Activated CD8-positive, alpha-beta memory T cell treated with anti-CD3 and anti-CD28 coated beads for 36 hours (primary cell): ENCODE results near the gene PSMB7. TPM values are rescaled to one million over a fixed set of nuclear protein-coding genes. Genes with fewer than 3 reads are reported as not detected.
"Not testable (repeated sequence)": the region's sequence is repeated elsewhere in the genome, so short reads cannot be mapped to it uniquely, and the experiment has no call there.

Experiments
- CTCF ChIA-PET: fragments of 350-600 bp; sonication (Branson Sonifier 250); formaldehyde crosslinking; loops from one replicate; lab custom pipeline; 2021; ENCODE audit warnings: antibody characterized with exemption; lab: Charles Lee
- POLR2A ChIA-PET: fragments of 350-600 bp; sonication (Branson Sonifier 250); formaldehyde crosslinking; loops from one replicate; lab custom pipeline; 2021; ENCODE audit warnings: antibody characterized with exemption; lab: Charles Lee
- total RNA-seq, 2 experiments: library from RNA; stranded (reverse); gene quantifications; one replicate each; pipeline ENCODE4 v1.2.3, GENCODE V29; 2021

The PSMB7 gene
- total RNA-seq, 2 experiments from 2014 or later, result 206 to 212 TPM

GRCh38 chr9:124448019-124448418 lies 32.8 kb upstream of the PSMB7 start:
- ChIA-PET CTCF (interaction anchor here (0.7 kb wide), 1 partner anchor 28 kb away, joined by 3 read pairs; no protein-coding TSS in a partner anchor), POLR2A (no interaction called here)

DNA sequence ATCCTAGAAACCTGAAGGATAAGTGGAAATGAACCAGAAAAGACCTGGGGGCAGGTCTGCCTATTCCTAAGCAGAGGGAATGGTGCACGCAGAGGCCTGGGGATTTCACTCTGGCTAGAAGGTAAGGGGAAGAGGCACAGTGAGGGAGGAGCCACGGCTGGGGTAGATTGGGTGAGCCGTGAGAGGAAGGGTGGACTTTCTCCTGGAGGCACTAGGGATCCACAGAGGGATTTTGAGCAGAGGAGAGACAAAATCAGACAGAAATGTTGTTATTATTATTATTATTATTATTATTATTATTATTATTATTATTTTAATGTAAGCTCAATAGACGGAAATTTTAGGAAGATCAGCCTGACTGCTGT lies 32.0 kb upstream of the PSMB7 start:
- CTCF ChIA-PET, result no interaction called here
- POLR2A ChIA-PET, result no interaction called here

- CTCF ChIA-PET, result interaction anchor here (0.6 kb wide), 1 partner anchor 67 kb away, joined by 4 read pairs; no protein-coding TSS in a partner anchor
- POLR2A ChIA-PET, result interaction anchor here (0.7 kb wide), 1 partner anchor 14 kb away, joined by 7 read pairs; no protein-coding TSS in a partner anchor
Measured at GRCh38 chr9:124444166-124444565, 28.9 kb upstream of the PSMB7 start.

DNA sequence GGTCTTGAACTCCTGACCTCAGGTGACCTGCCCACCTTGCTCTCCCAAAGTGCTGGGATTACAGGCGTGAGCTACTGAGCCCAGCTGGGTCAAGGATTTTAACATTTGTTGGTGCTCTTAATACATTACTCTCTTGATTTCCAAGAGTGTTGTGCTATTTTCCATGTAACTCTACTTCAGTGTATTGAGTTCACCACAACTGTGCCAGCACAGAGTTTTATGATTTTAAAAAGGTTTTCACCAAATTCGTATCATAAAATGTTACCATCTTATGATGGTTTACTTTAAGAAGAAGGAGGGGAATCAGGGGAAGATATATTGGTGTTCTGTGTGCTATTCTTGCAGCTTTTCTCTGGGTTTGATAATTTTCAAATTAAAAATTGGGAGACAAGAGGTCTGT lies 28.4 kb upstream of the PSMB7 start:
- CTCF ChIA-PET, result interaction anchor here (0.6 to 0.8 kb wide), 3 partner anchors 68 to 1976 kb away, joined by 3 to 4 read pairs (median 3); no protein-coding TSS in a partner anchor
- POLR2A ChIA-PET, result no interaction called here

- CTCF ChIA-PET, result interaction anchor here (0.8 kb wide), 1 partner anchor 1641 kb away, joined by 3 read pairs; no protein-coding TSS in a partner anchor
Measured at GRCh38 chr9:124442826-124443225, 27.6 kb upstream of the PSMB7 start.

GRCh38 chr9:124442379-124442778 lies 27.1 kb upstream of the PSMB7 start:
- ChIA-PET CTCF (no interaction called here), POLR2A (interaction anchor here (0.6 kb wide), 1 partner anchor 891 kb away, joined by 3 read pairs; no protein-coding TSS in a partner anchor)

More at GRCh38 chr9:124442826-124443225, 27.6 kb upstream of the PSMB7 start:
- POLR2A ChIA-PET, result no interaction called here

DNA sequence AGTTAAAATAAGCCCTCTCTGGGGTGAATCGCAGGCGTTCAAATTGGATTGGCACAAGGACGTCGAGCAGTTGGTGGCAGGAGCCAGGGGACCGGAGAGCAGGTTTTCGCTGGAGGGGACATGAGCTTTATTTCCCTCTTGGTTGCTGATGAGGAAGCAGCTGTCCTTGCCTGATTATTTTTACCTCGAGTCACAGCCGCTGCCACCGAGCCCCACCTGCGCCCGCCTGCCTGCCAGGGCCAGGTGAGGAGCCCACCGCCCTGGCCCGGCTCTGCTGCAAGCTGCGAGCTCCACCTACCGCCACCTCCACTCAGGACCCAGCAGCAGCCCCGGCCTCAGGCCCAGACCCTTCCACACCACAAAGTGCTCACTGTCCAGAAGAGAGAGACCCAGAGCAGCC lies 26.0 kb upstream of the PSMB7 start:
- ChIA-PET CTCF (interaction anchor here (0.7 kb wide), 2 partner anchors 1278 to 1875 kb away, joined by 4 to 5 read pairs; no protein-coding TSS in a partner anchor), POLR2A (no interaction called here)

- POLR2A ChIA-PET, result no interaction called here
- CTCF ChIA-PET, result interaction anchor here (0.7 kb wide), 1 partner anchor 1876 kb away, joined by 5 read pairs; no protein-coding TSS in a partner anchor
Measured at GRCh38 chr9:124440786-124441185, 25.5 kb upstream of the PSMB7 start.

DNA sequence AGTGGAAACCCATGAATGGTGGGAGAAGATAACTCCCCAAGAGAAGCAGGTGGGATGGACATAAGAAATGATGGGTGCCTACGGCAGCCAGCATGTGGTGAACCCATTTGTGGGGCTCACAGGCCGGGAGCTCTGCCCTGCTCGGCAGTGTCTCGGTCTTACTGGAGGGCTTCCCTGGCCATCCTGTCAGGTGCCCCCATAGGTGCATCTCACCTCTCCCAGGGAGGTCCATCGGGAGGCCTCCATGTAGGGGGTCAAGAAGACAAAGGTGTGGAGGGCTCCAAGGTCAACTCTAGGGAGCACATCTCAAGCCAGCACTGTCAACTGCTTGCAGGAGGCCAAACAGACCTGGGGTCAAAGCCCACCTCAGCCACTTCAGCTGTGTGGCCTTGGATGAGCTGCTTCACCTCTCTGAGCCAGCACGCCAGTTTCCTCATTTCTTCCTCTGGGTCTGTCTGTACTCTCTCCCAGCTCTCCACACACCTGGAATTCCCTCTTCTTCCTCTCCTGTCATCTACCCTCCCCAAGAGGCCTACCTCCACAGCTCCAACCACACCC lies 24.5 kb upstream of the PSMB7 start:
- CTCF ChIA-PET, result no interaction called here
- POLR2A ChIA-PET, result no interaction called here

DNA sequence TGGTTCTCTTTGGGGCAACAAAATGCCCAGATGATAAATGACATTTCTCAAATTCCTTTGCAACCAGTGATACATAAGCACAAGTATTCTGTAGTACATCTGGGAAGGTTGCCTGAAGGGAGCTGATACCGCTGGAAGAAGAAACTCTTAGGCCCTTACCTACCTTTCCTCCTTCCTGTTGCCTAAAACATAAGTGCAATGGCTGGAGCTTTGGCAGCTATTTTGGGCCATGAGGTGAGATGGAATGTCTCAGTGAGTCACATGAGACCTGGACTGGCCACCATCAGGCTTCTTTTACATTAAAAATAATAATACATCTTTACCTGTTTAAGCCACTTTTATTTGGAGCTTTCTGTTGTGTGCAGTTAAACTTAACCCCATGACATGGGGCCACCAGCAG lies 23.8 kb upstream of the PSMB7 start:
- POLR2A ChIA-PET, result no interaction called here
- CTCF ChIA-PET, result no interaction called here

DNA sequence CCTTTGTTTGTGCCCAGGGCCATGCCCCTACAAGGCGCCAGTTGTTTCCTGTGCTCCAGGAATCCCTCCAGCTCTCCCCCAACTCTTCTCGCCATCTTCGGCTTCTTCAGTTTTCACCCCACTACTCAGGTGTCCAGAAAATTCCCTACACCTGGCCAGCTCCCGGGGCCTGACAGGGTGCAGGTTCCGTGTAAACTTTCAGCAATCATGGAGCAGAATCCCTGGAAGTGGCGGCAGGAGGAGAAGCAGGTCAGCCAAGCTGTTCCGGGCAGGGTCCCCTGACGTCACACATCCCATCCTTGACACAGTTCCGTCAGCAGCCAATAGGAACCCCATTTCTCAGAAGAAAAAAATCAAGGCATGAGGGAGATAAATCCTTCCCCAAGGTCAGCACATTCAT lies 22.8 kb upstream of the PSMB7 start:
- ChIA-PET POLR2A (no interaction called here), CTCF (no interaction called here)

DNA sequence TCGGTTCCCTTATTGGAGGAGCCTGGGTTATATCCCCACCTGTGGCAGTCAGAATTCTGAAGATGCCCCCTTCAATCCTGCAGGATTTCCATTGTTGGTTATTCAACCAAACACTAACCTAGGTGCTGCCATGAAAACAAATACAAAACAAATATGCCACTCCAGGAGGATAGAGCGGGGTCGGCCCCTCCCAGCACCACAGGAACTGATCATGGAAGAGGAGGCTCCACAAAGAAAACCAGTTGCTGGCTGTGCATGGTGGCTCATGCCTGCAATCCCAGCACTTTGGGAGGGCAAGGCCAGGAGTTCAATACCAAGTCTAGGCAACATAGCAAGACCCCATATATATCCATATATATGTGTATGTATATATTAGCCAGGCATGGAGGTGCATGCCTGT lies 21.8 kb upstream of the PSMB7 start:
- POLR2A ChIA-PET, result no interaction called here
- CTCF ChIA-PET, result interaction anchor here (0.7 kb wide), 1 partner anchor 125 kb away, joined by 5 read pairs; no protein-coding TSS in a partner anchor

- ChIA-PET POLR2A (no interaction called here), CTCF (interaction anchor here (0.6 to 0.7 kb wide), 3 partner anchors 50 to 251 kb away, joined by 3 to 4 read pairs (median 4); no protein-coding TSS in a partner anchor)
Measured at GRCh38 chr9:124436320-124436719, 21.1 kb upstream of the PSMB7 start.

DNA sequence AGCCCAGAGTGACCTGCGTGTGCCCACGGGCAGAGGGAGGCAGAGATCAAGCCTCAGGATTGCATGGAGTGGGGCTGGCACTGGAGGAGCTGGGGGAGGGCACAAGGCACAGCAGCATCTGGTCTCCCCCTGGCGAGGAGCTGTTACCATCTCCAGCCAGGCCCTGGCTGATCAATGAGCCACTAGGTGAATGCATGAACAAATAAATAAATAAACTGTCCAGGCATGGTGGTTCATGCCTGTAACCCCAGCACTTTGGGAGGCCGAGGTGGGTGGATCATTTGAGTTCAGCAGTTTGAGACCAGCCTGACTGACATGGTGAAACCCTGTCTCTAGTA lies 14.3 kb upstream of the PSMB7 start:
- POLR2A ChIA-PET, result no interaction called here
- CTCF ChIA-PET, result no interaction called here

DNA sequence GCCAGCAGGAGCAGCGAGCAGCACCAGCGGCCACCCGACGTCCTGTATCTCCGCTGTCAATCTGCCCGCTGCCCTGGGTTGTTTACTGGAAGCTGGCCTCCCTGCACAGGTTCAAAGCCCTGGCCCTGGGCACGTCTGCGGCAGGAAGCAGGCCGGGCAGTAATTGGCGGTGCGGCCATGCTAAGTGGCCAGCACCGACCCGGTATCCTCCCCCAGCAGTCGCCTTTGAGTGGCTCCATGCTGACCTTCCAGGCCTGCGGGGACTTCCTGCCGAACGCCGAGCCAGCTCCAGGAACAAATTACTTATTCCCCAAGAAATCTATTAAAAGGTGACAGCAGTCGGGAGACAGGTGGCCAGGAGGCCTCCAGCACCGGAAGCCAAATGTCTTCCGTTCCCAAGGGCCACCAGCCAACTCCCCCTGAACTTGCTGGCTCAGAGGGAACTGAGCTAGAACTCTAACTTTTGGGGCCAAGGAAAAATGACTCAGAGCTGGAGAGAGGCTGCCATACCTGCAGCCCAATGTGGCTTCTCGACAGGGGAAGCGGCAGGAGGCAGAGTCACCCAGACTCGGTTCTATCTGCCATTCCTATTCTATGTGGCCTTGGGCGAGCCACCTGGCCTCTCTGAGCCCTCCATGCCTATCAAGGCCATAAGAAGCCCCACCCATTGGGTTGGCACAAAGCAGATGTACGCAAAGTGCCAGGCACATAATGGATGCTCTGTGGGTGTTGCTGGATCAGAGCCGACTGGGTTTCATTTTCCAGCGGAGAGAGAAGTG lies 13.7 kb upstream of the PSMB7 start:
- CTCF ChIA-PET, result no interaction called here
- POLR2A ChIA-PET, result no interaction called here

DNA sequence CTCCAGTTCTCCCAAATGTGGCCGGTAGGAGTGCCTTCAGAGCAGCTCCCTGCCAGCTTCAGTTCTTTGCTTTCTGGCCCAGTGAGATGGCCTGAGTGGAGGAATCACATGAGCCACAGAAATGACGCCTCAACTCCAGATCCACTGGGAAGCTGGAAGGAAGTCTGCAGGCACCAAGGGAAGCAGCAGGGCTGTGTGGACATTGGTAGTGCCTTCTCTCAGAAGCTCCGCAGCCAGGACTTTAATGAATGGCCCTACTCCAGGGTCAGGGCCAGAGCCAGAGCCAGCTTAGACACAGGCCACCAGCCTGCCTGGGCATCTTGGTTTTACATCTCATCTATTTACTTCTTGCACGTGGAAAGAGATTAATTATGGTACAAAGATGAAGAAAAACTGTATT lies 12.0 kb upstream of the PSMB7 start:
- CTCF ChIA-PET, result no interaction called here
- POLR2A ChIA-PET, result no interaction called here

DNA sequence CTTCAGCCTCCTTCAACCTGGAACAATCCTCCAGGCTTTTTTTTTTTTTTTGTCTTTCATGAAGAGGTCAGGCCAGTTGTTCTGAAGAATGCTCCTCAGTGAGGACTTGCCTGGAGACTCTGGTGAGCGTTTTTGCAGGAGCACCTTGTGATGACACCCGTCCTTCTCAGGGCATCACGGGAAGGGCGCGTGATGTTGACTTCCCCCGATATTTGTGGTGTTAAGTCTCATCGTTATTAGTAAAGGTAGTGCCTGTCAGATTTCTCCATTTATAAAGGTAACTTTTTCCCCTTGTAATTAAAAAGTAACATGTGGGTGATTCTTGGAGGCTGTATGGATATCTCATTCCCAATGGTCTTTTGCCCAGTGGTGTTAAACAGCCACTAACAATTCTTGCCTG lies 11.1 kb upstream of the PSMB7 start:
- ChIA-PET POLR2A (no interaction called here), CTCF (no interaction called here)

DNA sequence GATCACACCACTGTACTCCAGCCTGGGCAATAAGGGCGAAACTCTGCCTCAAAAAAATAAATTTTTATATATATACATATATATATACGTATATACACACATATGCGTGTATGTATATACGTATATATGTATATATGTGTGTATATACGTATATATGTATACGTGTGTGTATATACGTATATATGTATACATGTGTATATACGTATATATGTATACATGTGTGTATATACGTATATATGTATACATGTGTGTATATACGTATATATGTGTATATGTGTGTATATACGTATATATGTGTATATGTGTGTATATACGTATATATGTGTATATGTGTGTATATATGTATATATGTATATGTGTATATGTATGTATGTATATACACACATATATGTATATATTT lies 10.5 kb upstream of the PSMB7 start:
- CTCF ChIA-PET, result not testable (repeated sequence)

DNA sequence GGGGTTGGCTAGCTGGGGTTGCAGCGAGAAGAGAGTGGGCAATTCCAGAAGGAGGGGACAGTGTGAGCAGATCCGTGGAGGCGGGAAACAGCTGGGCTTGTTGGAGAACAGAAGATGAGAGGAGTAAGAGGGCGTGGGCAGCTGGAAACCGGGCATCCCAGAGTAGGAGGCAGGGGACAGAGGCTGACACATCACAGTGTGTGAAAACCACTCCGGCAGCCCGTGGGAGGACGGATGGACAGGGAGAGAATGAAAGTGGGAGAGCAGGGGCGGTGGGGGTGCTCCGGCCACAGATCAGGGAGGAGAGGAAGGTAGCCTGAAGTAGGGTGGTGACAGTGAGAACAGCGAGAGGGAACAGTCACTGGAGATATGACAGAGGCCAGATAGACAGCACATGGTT lies 8.3 kb upstream of the PSMB7 start:
- ChIA-PET CTCF (no interaction called here), POLR2A (no interaction called here)

More for the DNA sequence above, 10.5 kb upstream of the PSMB7 start:
- POLR2A ChIA-PET, result not testable (repeated sequence)

- POLR2A ChIA-PET, result no interaction called here
- CTCF ChIA-PET, result no interaction called here
Measured at GRCh38 chr9:124423155-124423554, 7.9 kb upstream of the PSMB7 start.
